SK-N-MC (cell line): ENCODE results near the gene SLIRP.

Source experiments
- DNase-seq: peaks from one replicate; pipeline ENCODE4 v3.0.0-alpha.2; 2011; ENCODE audit warnings: low read depth, low spot score
- H3K27ac ChIP-seq: fragments of 200-600 bp; sonication (generic); 2 replicates; pipeline ENCODE4 v1.5.1; 2016; ENCODE audit warnings: mixed run types
- H3K36me3 ChIP-seq: fragments of 200-600 bp; sonication (generic); 2 replicates; pipeline ENCODE4 v1.6.1; 2017; ENCODE audit warnings: antibody characterized with exemption, low read length, mixed read lengths; ENCODE audit not compliant: insufficient read depth
- H3K4me3 ChIP-seq: fragments of 200-600 bp; sonication (generic); 2 replicates; pipeline ENCODE4 v1.5.1; 2016
- H3K9ac ChIP-seq: fragments of 200-600 bp; sonication (generic); 2 replicates; pipeline ENCODE4 v1.8.0; 2017; ENCODE audit warnings: mixed run types, mixed read lengths; ENCODE audit not compliant: insufficient read length
- H3K9me3 ChIP-seq: fragments of 200-600 bp; sonication (generic); 2 replicates; pipeline ENCODE4 v1.6.1; 2017; ENCODE audit warnings: low read depth, mild to moderate bottlenecking, antibody characterized with exemption, low read length, moderate library complexity, mixed read lengths
- EZH2 ChIP-seq: fragments of 200-600 bp; sonication (generic); IDR thresholded peaks from one replicate; pipeline ENCODE4 v1.6.1; 2017; ENCODE audit warnings: antibody characterized with exemption
- FOXP2 ChIP-seq: optimal IDR thresholded peaks from 2 replicates; pipeline ENCODE3; 2011; ENCODE audit warnings: mild to moderate bottlenecking, moderate library complexity; ENCODE audit not compliant: insufficient read depth; ENCODE audit errors: extremely low read length, control extremely low read depth
- POLR2AphosphoS5 ChIP-seq: IDR thresholded peaks from 2 replicates; pipeline ENCODE4 v1.6.1; 2012; ENCODE audit warnings: mild to moderate bottlenecking, low read depth, low read length, borderline replicate concordance

The SLIRP gene

GRCh38 chr14:77752266-77752665, 44.4 kb downstream of the SLIRP start:
- H3K9ac ChIP-seq = no peak overlapping the region
- H3K9me3 ChIP-seq = no peaks in the 10 kb centered on the region
- DNase-seq = no peak
- TF ChIP-seq FOXP2 (no peak), EZH2 (no peak), POLR2AphosphoS5 (no peak)
- H3K4me3 ChIP-seq = no peak overlapping the region
- peaks cover 65% of the 10 kb centered on the region for H3K36me3 ChIP-seq
- 0 out of 2 replicates have a peak overlapping the region, but pooled peaks have one; percentile 1 for H3K27ac ChIP-seq

GRCh38 chr14:77752799-77753516, 45.1 kb downstream of the SLIRP start:
- Histone ChIP-seq H3K36me3 (peaks cover 68% of the 10 kb centered on the region), H3K9me3 (no peaks in the 10 kb centered on the region), H3K27ac (no peak overlapping the region), H3K9ac (no peak overlapping the region), H3K4me3 (no peak overlapping the region)
- TF ChIP-seq FOXP2 (no peak), POLR2AphosphoS5 (no peak), EZH2 (no peak)
- no peak for DNase-seq

DNA sequence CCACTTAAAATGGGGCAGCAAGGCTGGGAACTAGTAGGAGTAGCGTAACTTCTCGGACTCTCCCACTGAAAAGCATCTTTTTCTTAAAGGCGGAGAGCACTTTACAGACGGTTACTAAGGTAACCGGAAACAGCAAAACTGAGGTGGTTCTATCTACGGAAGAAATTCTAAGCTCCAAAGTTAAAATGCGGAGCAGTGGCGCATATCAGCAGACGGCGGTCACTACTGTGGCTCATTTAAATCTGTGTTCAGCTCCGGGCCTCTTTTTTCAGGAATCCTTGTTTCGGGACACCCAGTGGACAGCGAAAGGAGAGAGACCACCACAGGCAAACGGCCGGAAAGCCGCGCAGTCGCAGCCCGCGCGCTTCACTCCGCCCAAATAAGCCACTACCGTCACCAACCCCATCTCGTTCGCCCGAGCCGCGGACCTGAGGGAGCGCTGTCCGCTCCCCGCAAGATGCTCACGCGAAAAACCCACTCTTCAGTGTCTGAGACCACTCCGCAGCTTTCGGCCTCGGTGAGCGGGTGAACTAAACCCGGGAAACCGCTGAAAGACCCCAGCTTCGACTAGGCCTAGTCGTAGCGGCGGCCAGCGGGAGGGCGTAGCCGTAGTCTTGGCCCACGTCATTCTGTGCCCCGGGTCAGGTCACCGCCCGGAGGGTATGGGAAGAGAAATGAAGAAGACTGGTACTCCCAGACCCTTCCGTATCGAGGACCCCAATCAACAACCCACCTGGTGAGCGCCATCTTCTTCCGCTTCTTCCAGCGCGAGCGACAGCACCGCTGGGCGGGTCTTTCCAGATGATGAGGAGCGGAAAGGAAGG, 52.7 kb downstream of the SLIRP start, which contains the start of gene SNW1:
Gene SNW1 (minus strand): TSS at position 776 of the 824 bp plus-strand sequence. CDS start 29 bp downstream, at position 747.
- DNase-seq = no peak
- Histone ChIP-seq H3K4me3 (peak within 1 kb of the TSS; percentile 89), H3K9ac (peak within 1 kb of the TSS; percentile 92), H3K27ac (peak within 1 kb of the TSS; percentile 60), H3K36me3 (peaks cover 20% of the 10 kb centered on the region), H3K9me3 (no peaks in the 10 kb centered on the region)
- TF ChIP-seq FOXP2 (no peak), POLR2AphosphoS5 (peak; percentile 95)

GRCh38 chr14:77761205-77761931, 53.5 kb downstream of the SLIRP start:
- Histone ChIP-seq H3K9ac (peak overlapping the region; percentile 92), H3K9me3 (no peaks in the 10 kb centered on the region), H3K36me3 (peaks cover 15% of the 10 kb centered on the region), H3K4me3 (peak overlapping the region; percentile 89), H3K27ac (peak overlapping the region; percentile 60)
- DNase-seq = peak; percentile 90
- TF ChIP-seq EZH2 (no peak), FOXP2 (no peak), POLR2AphosphoS5 (peak; percentile 15)

DNA sequence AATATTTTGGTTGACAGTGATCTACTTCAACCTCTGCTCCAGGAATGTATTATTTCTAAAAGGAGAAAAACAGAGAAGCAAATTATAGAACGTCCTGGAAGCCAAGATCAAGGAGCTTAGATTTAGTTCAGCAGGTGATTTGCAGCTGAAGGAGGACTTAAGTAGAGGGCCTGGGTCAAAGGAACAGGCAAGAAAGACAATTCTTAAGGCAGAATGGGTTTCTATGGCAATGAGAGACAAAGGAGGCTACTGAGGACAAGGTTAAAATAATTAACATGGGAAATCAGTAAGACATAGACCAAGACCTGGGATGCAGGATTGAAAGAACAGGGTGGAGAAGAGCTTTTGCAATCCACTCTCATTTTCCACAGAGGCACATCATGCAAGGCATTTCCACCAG, 55.4 kb downstream of the SLIRP start:
- H3K9ac ChIP-seq = no peak overlapping the region
- DNase-seq = no peak
- H3K36me3 ChIP-seq = peaks cover 7% of the 10 kb centered on the region
- H3K9me3 ChIP-seq = no peaks in the 10 kb centered on the region
- TF ChIP-seq EZH2 (no peak), POLR2AphosphoS5 (no peak), FOXP2 (no peak)
- no peak overlapping the region for H3K27ac ChIP-seq
- no peak overlapping the region for H3K4me3 ChIP-seq

GRCh38 chr14:77763978-77764377, 56.1 kb downstream of the SLIRP start:
- TF ChIP-seq EZH2 = no peak
- TF ChIP-seq FOXP2 = no peak
- TF ChIP-seq POLR2AphosphoS5 = no peak
- Histone ChIP-seq H3K9me3 (no peaks in the 10 kb centered on the region), H3K36me3 (peaks cover 2% of the 10 kb centered on the region; the same call in 1 of the 2 replicates), H3K4me3 (no peak overlapping the region), H3K9ac (no peak overlapping the region), H3K27ac (no peak overlapping the region)
- DNase-seq = no peak
